HepG2 (cell line): Measurements from ENCODE around the gene CA10.

Experiments used
- KLF13 ChIP-seq: sonication (generic); formaldehyde crosslinking; IDR thresholded peaks from 2 replicates; pipeline ENCODE4 v1.4.0; 2020; ENCODE audit warnings: mild to moderate bottlenecking, missing genetic modification reagents
- POLR2A ChIP-seq, 2 experiments: IDR thresholded peaks; 2 replicates each; pipeline ENCODE4 v1.6.1; 2011; ENCODE audit warnings: low read depth in 2 of 2, low read length in 2 of 2, mild to moderate bottlenecking in 1 of 2, moderate library complexity in 1 of 2; ENCODE audit not compliant: insufficient read depth in 1 of 2
- ZIK1 ChIP-seq: sonication (generic); formaldehyde crosslinking; IDR thresholded peaks from 2 replicates; pipeline ENCODE4 v1.5.0; 2020; ENCODE audit warnings: mild to moderate bottlenecking, low read depth, missing genetic modification reagents, borderline replicate concordance

GRCh38 chr17:51817955-51818354, 340.6 kb downstream of the CA10 start:
- TF ChIP-seq ZIK1 (no peak), POLR2A (IDR thresholded peaks at IDR 0.05; ENCODE audit: insufficient read depth in 1 of 2, low read depth in 2 of 2, low read length in 2 of 2) (no peak), KLF13 (no peak)
